Measurements from ENCODE around the gene KCND3.

The KCND3 gene

GRCh38 chr1:111861523-111861922, 127.9 kb downstream of the KCND3 start:
- TF ChIP-seq ZFX (IDR thresholded peaks at IDR 0.05; ENCODE audit: borderline replicate concordance): no peak
- no peak overlapping the region for H3K27ac ChIP-seq

- no peak for TF ChIP-seq ZFX (IDR thresholded peaks at IDR 0.05; ENCODE audit: borderline replicate concordance)
- TF ChIP-seq CTCF (IDR thresholded peaks at IDR 0.05): no peak
- H3K27ac ChIP-seq: no peak overlapping the region
Observed at GRCh38 chr1:111857194-111857651, 132.2 kb downstream of the KCND3 start.

GRCh38 chr1:111856411-111857185, 132.9 kb downstream of the KCND3 start:
- no peak for TF ChIP-seq ZFX (IDR thresholded peaks at IDR 0.05; ENCODE audit: borderline replicate concordance)
- no peak for TF ChIP-seq CTCF (IDR thresholded peaks at IDR 0.05)
- H3K27ac ChIP-seq: no peak overlapping the region

- TF ChIP-seq ZFX (IDR thresholded peaks at IDR 0.05; ENCODE audit: borderline replicate concordance) (no peak), CTCF (IDR thresholded peaks at IDR 0.05) (no peak)
- H3K27ac ChIP-seq: no peak overlapping the region
Observed at GRCh38 chr1:111855260-111855659, 134.2 kb downstream of the KCND3 start.

- no peak overlapping the region for H3K27ac ChIP-seq
- TF ChIP-seq CTCF (IDR thresholded peaks at IDR 0.05) (no peak), ZFX (IDR thresholded peaks at IDR 0.05; ENCODE audit: borderline replicate concordance) (no peak)
Observed at GRCh38 chr1:111852261-111852721, 137.2 kb downstream of the KCND3 start.

- H3K27ac ChIP-seq: no peak overlapping the region
- TF ChIP-seq ZFX (IDR thresholded peaks at IDR 0.05; ENCODE audit: borderline replicate concordance) (no peak), CTCF (IDR thresholded peaks at IDR 0.05) (no peak)
Observed at GRCh38 chr1:111851552-111851951, 137.9 kb downstream of the KCND3 start.

GRCh38 chr1:111850109-111850508, 139.4 kb downstream of the KCND3 start:
- no peak overlapping the region for H3K27ac ChIP-seq
- no peak for TF ChIP-seq ZFX (IDR thresholded peaks at IDR 0.05; ENCODE audit: borderline replicate concordance)
- TF ChIP-seq CTCF (IDR thresholded peaks at IDR 0.05): no peak

Data from 22Rv1 (cell line).